GM12878 (cell line): ENCODE measurements around the gene ONECUT2. TPM values are rescaled to one million over a fixed set of nuclear protein-coding genes. Genes with fewer than 3 reads are reported as not detected.

Experiments used
- ATAC-seq: fragments of 200-7000 bp; cut with Tn5 transposase; 3 replicates; pipeline ENCODE4 v1.9.1; 2020; ENCODE audit warnings: mild to moderate bottlenecking, moderate library complexity
- BruUV-seq: library from RNA; stranded (reverse); fragments of 400-500 nt; replicated peaks from 2 replicates; lab custom pipeline; 2021; lab: Mats Ljungman, UMichigan
- CTCF ChIA-PET: fragments of 300-600 bp; sonication (Branson Sonifier 250); formaldehyde crosslinking; extraction: SDS; loops from one replicate; lab custom pipeline; 2021; ENCODE audit warnings: inconsistent platforms; lab: Yijun Ruan, JAX
- POLR2A ChIA-PET: fragments of 350-600 bp; formaldehyde crosslinking; extraction: SDS; loops from one replicate; lab custom pipeline; 2021; ENCODE audit warnings: inconsistent platforms; lab: Charles Lee
- RAD21 ChIA-PET: fragments of 300-600 bp; sonication (Branson Sonifier 250); formaldehyde crosslinking; loops from one replicate; lab custom pipeline; 2023; ENCODE audit warnings: antibody characterized with exemption; ENCODE audit not compliant: unreplicated experiment; lab: Charles Lee
- SMC1A ChIA-PET: fragments of 300-600 bp; sonication (Branson Sonifier 250); formaldehyde crosslinking; loops from one replicate; lab custom pipeline; 2023; ENCODE audit not compliant: unreplicated experiment, uncharacterized antibody; lab: Charles Lee
- DNase-seq: peaks from one replicate; pipeline ENCODE4 v3.0.0-alpha.2; 2011; ENCODE audit warnings: low read depth, low spot score
- FAIRE-seq: peaks from 3 replicates; lab custom pipeline; 2011; peaks lifted over from hg19 to GRCh38; lab: Jason Lieb, UNC
- H2AFZ ChIP-seq: 2 replicates; pipeline ENCODE4 v1.6.0; 2011; ENCODE audit warnings: low read depth, low read length, control low read depth; ENCODE audit not compliant: control insufficient read depth
- H3K27ac ChIP-seq: 2 replicates; pipeline ENCODE4 v1.5.1; 2011; ENCODE audit warnings: control low read depth; ENCODE audit not compliant: control insufficient read depth, insufficient read depth
- H3K27me3 ChIP-seq, 2 experiments: replicated peaks in 1 of 2; 2 replicates each; pipeline versions ENCODE4 v1.6.0 to v1.6.1; 2011; ENCODE audit warnings: low read length in 1 of 2; ENCODE audit not compliant: control insufficient read depth in 2 of 2, insufficient read depth in 2 of 2
- H3K36me3 ChIP-seq, 2 experiments: 2 replicates each; pipeline ENCODE4 v1.5.1; 2011; ENCODE audit warnings: low read length in 1 of 2; ENCODE audit not compliant: control insufficient read depth in 2 of 2, insufficient read depth in 2 of 2
- H3K4me1 ChIP-seq: 2 replicates; pipeline ENCODE4 v1.6.1; 2011; ENCODE audit warnings: mild to moderate bottlenecking, low read length, moderate library complexity, mixed read lengths; ENCODE audit not compliant: control insufficient read depth, insufficient read depth
- H3K4me2 ChIP-seq: 2 replicates; pipeline ENCODE4 v1.6.0; 2011; ENCODE audit warnings: control low read depth; ENCODE audit not compliant: control insufficient read depth, insufficient read depth
- H3K4me3 ChIP-seq: fragments of 200-600 bp; sonication (generic); 2 replicates; pipeline ENCODE4 v1.5.1; 2016
- H3K79me2 ChIP-seq: 2 replicates; pipeline ENCODE4 v1.6.0; 2011; ENCODE audit warnings: low read length; ENCODE audit not compliant: control insufficient read depth, insufficient read depth
- H3K9ac ChIP-seq: 2 replicates; pipeline ENCODE4 v1.8.0; 2011; ENCODE audit warnings: low read length, control low read depth, mixed read lengths; ENCODE audit not compliant: control insufficient read depth, insufficient read depth
- H3K9me3 ChIP-seq: replicated peaks from 3 replicates; pipeline ENCODE4 v1.5.1; 2011; ENCODE audit warnings: mild to moderate bottlenecking, low read length; ENCODE audit not compliant: control insufficient read depth, insufficient read depth
- H4K20me1 ChIP-seq: 2 replicates; pipeline ENCODE4 v1.6.0; 2011; ENCODE audit not compliant: control insufficient read depth, insufficient read depth
- CHD1 ChIP-seq: IDR thresholded peaks from 2 replicates; pipeline ENCODE4 v1.6.1; 2012; ENCODE audit warnings: low read depth, low read length, improper control_type of control experiment
- IKZF2 ChIP-seq, 2 experiments: fragments of 450-650 bp; IDR thresholded peaks; 2 replicates each; pipeline ENCODE4 v1.6.1; 2017; ENCODE audit warnings: mild to moderate bottlenecking in 2 of 2, moderate library complexity in 2 of 2
- MYB ChIP-seq: fragments of 150-350 bp; IDR thresholded peaks from 2 replicates; pipeline ENCODE4 v1.6.1; 2014; ENCODE audit warnings: mild to moderate bottlenecking, low read depth, low read length, borderline replicate concordance
- POU2F2 ChIP-seq: IDR thresholded peaks from 3 replicates; pipeline ENCODE4 v1.6.1; 2011; ENCODE audit warnings: low read depth, mild to moderate bottlenecking, low read length, borderline replicate concordance
- SRF ChIP-seq, 2 experiments: IDR thresholded peaks; 2 replicates each; pipeline ENCODE4 v1.6.1; 2011; ENCODE audit warnings: low read depth in 2 of 2, low read length in 2 of 2, mild to moderate bottlenecking in 1 of 2, moderate library complexity in 1 of 2
- ZNF592 ChIP-seq: fragments of 450-650 bp; IDR thresholded peaks from 2 replicates; pipeline ENCODE4 v1.6.1; 2017; ENCODE audit warnings: mild to moderate bottlenecking, moderate library complexity
- WGBS: methylation state at CpG from one replicate; pipeline ENCODE4 v1.1.6; 2016; ENCODE audit warnings: low lambda C conversion rate; ENCODE audit not compliant: insufficient replicate concordance, insufficient coverage; ENCODE audit errors: missing lambda C conversion rate; 5-methylcytosine and 5-hydroxymethylcytosine counted together
- in situ Hi-C: fragments of 300-500 bp; cut with MboI; formaldehyde crosslinking; loops from 9 replicates; pipeline ENCODE4 v1.14.3; 2018; ENCODE audit warnings: mixed read lengths
- intact Hi-C: fragments of 100-400 bp; cut with micrococcal nuclease; formaldehyde crosslinking; loops from one replicate; pipeline ENCODE4 v1.14.2; 2022; ENCODE audit not compliant: unreplicated experiment
- polyA plus RNA-seq, 11 experiments: library from polyadenylated mRNA; depleted of rRNA in 4 of 11; unstranded in 6 of 11; stranded (reverse) in 5 of 11; fragments of >200 nt; fragmentation: Nextera tagmentation in 4 of 11; fragmentation: Illumina TruSeq in 1 of 11; extraction: Ambion mirVana in 4 of 11; extraction: Trizol in 1 of 11; gene quantifications; 1 replicate in 1 of 11; 2 replicates in 10 of 11; pipeline versions ENCODE4 v1.2.1 to v1.2.3, GENCODE V29; 2011 to 2016; ENCODE audit warnings: inconsistent platforms in 2 of 11, missing spikeins in 2 of 11, low read depth in 1 of 11
- total RNA-seq, 4 experiments: library from RNA; depleted of rRNA in 3 of 4; stranded (reverse); fragments of >200 nt in 3 of 4; fragmentation: Illumina TruSeq in 1 of 4; extraction: Trizol in 1 of 4; gene quantifications; 2 replicates each; pipeline versions ENCODE4 v1.2.1 to v1.2.3, GENCODE V29; 2013 to 2021
- TF ChIP-seq, protein P1 (sequence below): IDR thresholded peaks from 2 replicates; pipeline ENCODE4 v1.6.1; 2011; ENCODE audit warnings: borderline replicate concordance, low read depth, mild to moderate bottlenecking, moderate library complexity, low read length; ENCODE audit not compliant: insufficient read depth, poor library complexity, severe bottlenecking

The ONECUT2 gene
- total and polyA plus RNA-seq, 10 of the 15 experiments (the other 5 are each of a cell fraction or from before 2014, with no cell fraction given), result 0.01 to 0.03 TPM; not detected in 8

- H3K4me2 ChIP-seq, result no peak overlapping the region
- no TSS peak for BruUV-seq
- H3K9ac ChIP-seq, result no peak overlapping the region
- FAIRE-seq, result no peak
- TF ChIP-seq, protein P1, sequence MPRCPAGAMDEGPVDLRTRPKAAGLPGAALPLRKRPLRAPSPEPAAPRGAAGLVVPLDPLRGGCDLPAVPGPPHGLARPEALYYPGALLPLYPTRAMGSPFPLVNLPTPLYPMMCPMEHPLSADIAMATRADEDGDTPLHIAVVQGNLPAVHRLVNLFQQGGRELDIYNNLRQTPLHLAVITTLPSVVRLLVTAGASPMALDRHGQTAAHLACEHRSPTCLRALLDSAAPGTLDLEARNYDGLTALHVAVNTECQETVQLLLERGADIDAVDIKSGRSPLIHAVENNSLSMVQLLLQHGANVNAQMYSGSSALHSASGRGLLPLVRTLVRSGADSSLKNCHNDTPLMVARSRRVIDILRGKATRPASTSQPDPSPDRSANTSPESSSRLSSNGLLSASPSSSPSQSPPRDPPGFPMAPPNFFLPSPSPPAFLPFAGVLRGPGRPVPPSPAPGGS, result no peak
- no peak for TF ChIP-seq POU2F2
- TF ChIP-seq SRF (IDR thresholded peaks at IDR 0.05; ENCODE audit: low read depth in 2 of 2, low read length in 2 of 2), result no peak
- TF ChIP-seq ZNF592, result no peak
- no peak for TF ChIP-seq IKZF2 (IDR thresholded peaks at IDR 0.05)
- no peak for TF ChIP-seq CHD1
- no peak for TF ChIP-seq MYB
- ATAC-seq, result no peak
- H3K36me3 ChIP-seq, result no peaks in the 10 kb centered on the region
- no peak overlapping the region for H3K27ac ChIP-seq
- in situ Hi-C loops (no loop called here), intact Hi-C loops (no loop called here)
- SMC1A ChIA-PET, result interaction anchor here (1.2 kb wide), 1 partner anchor 9 kb away, joined by 4 read pairs; no protein-coding TSS in a partner anchor
- no peak overlapping the region for H3K4me3 ChIP-seq
- no peak for DNase-seq
- no peaks in the 10 kb centered on the region for H3K9me3 ChIP-seq
- CTCF ChIA-PET, result no interaction called here
- POLR2A ChIA-PET, result no interaction called here
- RAD21 ChIA-PET, result no interaction called here
- no peaks in the 10 kb centered on the region for H3K27me3 ChIP-seq
- H3K4me1 ChIP-seq, result no peaks in the 10 kb centered on the region
- H3K79me2 ChIP-seq, result no peaks in the 10 kb centered on the region
- H4K20me1 ChIP-seq, result no peaks in the 10 kb centered on the region
- no peak overlapping the region for H2AFZ ChIP-seq
- 57% methylated on average over 3 of the region's 3 CpGs for WGBS
These were observed 24.4 kb upstream of the ONECUT2 start for GRCh38 chr18:57410749-57411148.
